MV-4-11 (cell line): ENCODE results near the gene CDKL2.
"Not testable (repeated sequence)": the region's sequence is repeated elsewhere in the genome, so short reads cannot be mapped to it uniquely, and the experiment has no call there.

ENCODE experiments used
- DNase-seq: peaks from one replicate; lab custom pipeline; 2025; lab: John Stamatoyannopoulos, UW

The CDKL2 gene

GRCh38 chr4:75552452-75552851 lies 77.9 kb downstream of the CDKL2 start:
- no peak for DNase-seq

GRCh38 chr4:75549019-75549418 lies 81.3 kb downstream of the CDKL2 start:
- no peak for DNase-seq

- peak; percentile 78 for DNase-seq
Observed at GRCh38 chr4:75547647-75548387, 82.5 kb downstream of the CDKL2 start.

GRCh38 chr4:75545526-75545925 lies 84.8 kb downstream of the CDKL2 start:
- no peak for DNase-seq

GRCh38 chr4:75544870-75545269 lies 85.5 kb downstream of the CDKL2 start:
- no peak for DNase-seq

- not testable (repeated sequence) for DNase-seq
Observed at GRCh38 chr4:75544220-75544619, 86.1 kb downstream of the CDKL2 start.

GRCh38 chr4:75542824-75543223 lies 87.5 kb downstream of the CDKL2 start:
- no peak for DNase-seq

- not testable (repeated sequence) for DNase-seq
Observed at GRCh38 chr4:75537308-75537707, 93.0 kb downstream of the CDKL2 start.

GRCh38 chr4:75533926-75534325 lies 96.4 kb downstream of the CDKL2 start:
- not testable (repeated sequence) for DNase-seq

GRCh38 chr4:75533339-75533887 lies 96.9 kb downstream of the CDKL2 start:
- not testable (repeated sequence) for DNase-seq

- DNase-seq = not testable (repeated sequence)
Observed at GRCh38 chr4:75531536-75532143, 98.7 kb downstream of the CDKL2 start.

- no peak for DNase-seq
Observed at GRCh38 chr4:75530556-75531322, 99.6 kb downstream of the CDKL2 start.
